Common myeloid progenitor, CD34-positive (primary cell): ENCODE measurements around the gene IL4R.
A peak's percentile ranks its signal among the peaks of the same experiment; 100 is the strongest.
"Not testable (repeated sequence)": the region's sequence is repeated elsewhere in the genome, so short reads cannot be mapped to it uniquely, and the experiment has no call there.

Source experiments
- CTCF ChIA-PET: fragments of 350-600 bp; sonication (Branson Sonifier 250); formaldehyde crosslinking; loops from one replicate; lab custom pipeline; 2021; ENCODE audit warnings: antibody characterized with exemption; lab: Charles Lee
- POLR2A ChIA-PET: fragments of 350-600 bp; sonication (Branson Sonifier 250); formaldehyde crosslinking; loops from one replicate; lab custom pipeline; 2021; ENCODE audit warnings: antibody characterized with exemption; lab: Charles Lee
- DNase-seq, 3 donors: peaks; one replicate each; pipeline versions ENCODE4 v3.0.0 to v3.0.0-alpha.2; 2013
- H3K27ac ChIP-seq, 2 experiments: 1 replicate in 1 of 2; 2 replicates in 1 of 2; pipeline ENCODE4 v1.7.0; 2013; ENCODE audit warnings: inconsistent platforms in 2 of 2, low read length in 2 of 2, mild to moderate bottlenecking in 2 of 2, low read depth in 1 of 2, moderate library complexity in 1 of 2; ENCODE audit not compliant: severe bottlenecking in 2 of 2, insufficient read depth in 1 of 2, poor library complexity in 1 of 2
- H3K27me3 ChIP-seq, 5 experiments: replicated peaks in 2 of 5; 1 replicate in 3 of 5; 2 replicates in 2 of 5; pipeline versions ENCODE4 v1.6.1 to v1.7.0; 2013; ENCODE audit warnings: low read length in 4 of 5, mild to moderate bottlenecking in 2 of 5, moderate library complexity in 2 of 5, inconsistent platforms in 1 of 5; ENCODE audit not compliant: insufficient read depth in 5 of 5, control insufficient read depth in 4 of 5
- H3K36me3 ChIP-seq, 4 experiments: 1 replicate in 2 of 4; 2 replicates in 2 of 4; pipeline versions ENCODE4 v1.6.1 to v1.7.0; 2013; ENCODE audit warnings: low read length in 3 of 4, control low read depth in 1 of 4, mild to moderate bottlenecking in 1 of 4; ENCODE audit not compliant: control insufficient read depth in 4 of 4, insufficient read depth in 4 of 4
- H3K4me1 ChIP-seq, 4 experiments: 1 replicate in 3 of 4; 2 replicates in 1 of 4; pipeline versions ENCODE4 v1.6.1 to v1.7.1; 2013; ENCODE audit warnings: low read length in 3 of 4, mild to moderate bottlenecking in 3 of 4, control low read depth in 1 of 4, inconsistent platforms in 1 of 4, moderate library complexity in 1 of 4; ENCODE audit not compliant: control insufficient read depth in 4 of 4, insufficient read depth in 4 of 4; ENCODE audit errors: control extremely low read depth in 1 of 4
- H3K4me3 ChIP-seq, 7 experiments: 1 replicate in 4 of 7; 2 replicates in 3 of 7; pipeline versions ENCODE4 v1.5.1 to v1.7.0; 2013; ENCODE audit warnings: mild to moderate bottlenecking in 7 of 7, low read length in 6 of 7, moderate library complexity in 6 of 7, inconsistent platforms in 2 of 7, low read depth in 2 of 7, control low read depth in 1 of 7; ENCODE audit not compliant: insufficient read depth in 4 of 7, control insufficient read depth in 1 of 7; ENCODE audit errors: extremely low read depth in 1 of 7
- H3K9me3 ChIP-seq, 5 experiments: 1 replicate in 4 of 5; 2 replicates in 1 of 5; pipeline versions ENCODE4 v1.6.1 to v1.7.1; 2013; ENCODE audit warnings: low read length in 4 of 5, mild to moderate bottlenecking in 2 of 5, inconsistent platforms in 1 of 5, low read depth in 1 of 5, moderate library complexity in 1 of 5; ENCODE audit not compliant: control insufficient read depth in 4 of 5, insufficient read depth in 2 of 5; ENCODE audit errors: control extremely low read depth in 1 of 5
- WGBS: methylation state at CpG from one replicate; pipeline ENCODE4 v1.1.5; 2013; ENCODE audit not compliant: insufficient coverage; 5-methylcytosine and 5-hydroxymethylcytosine counted together

IL4R gene

GRCh38 chr16:27327586-27327915 lies 13.8 kb downstream of the IL4R start:
- Histone ChIP-seq H3K27ac (peak overlapping the region in 1 of 2 experiments; percentile 58), H3K36me3 (peaks cover 0 to 14% (median 5%) of the 10 kb centered on the region in 4 experiments), H3K4me1 (peaks cover 4 to 35% (median 27%) of the 10 kb centered on the region in 4 experiments), H3K27me3 (no peaks in the 10 kb centered on the region), H3K9me3 (peaks cover 0 to 3% (median 0%) of the 10 kb centered on the region in 5 experiments), H3K4me3 (peak overlapping the region in 2 of 7 experiments; percentile 4 to 14)
- ChIA-PET POLR2A (no interaction called here), CTCF (interaction anchor here (1.0 to 2.0 kb wide), 3 partner anchors 22 to 93 kb away, joined by 3 to 6 read pairs (median 3); no protein-coding TSS in a partner anchor)
- DNase-seq = no peak
- 83% methylated on average over 1 of the region's 3 CpGs for WGBS

- peaks cover 0 to 23% (median 7%) of the 10 kb centered on the region in 4 experiments for H3K36me3 ChIP-seq
- ChIA-PET CTCF (interaction anchor here (1.5 kb wide), 1 partner anchor 20 kb away, joined by 3 read pairs; no protein-coding TSS in a partner anchor), POLR2A (no interaction called here)
- WGBS = 97% methylated on average over 4 of the region's 5 CpGs
- H3K4me1 ChIP-seq = peaks cover 4 to 34% (median 28%) of the 10 kb centered on the region in 4 experiments
- H3K4me3 ChIP-seq = no peak overlapping the region
- H3K27ac ChIP-seq = no peak overlapping the region
- H3K9me3 ChIP-seq = peaks cover 0 to 3% (median 0%) of the 10 kb centered on the region in 5 experiments
- DNase-seq = no peak
- H3K27me3 ChIP-seq = no peaks in the 10 kb centered on the region
These were observed 15.2 kb downstream of the IL4R start for GRCh38 chr16:27328937-27329336.

DNA sequence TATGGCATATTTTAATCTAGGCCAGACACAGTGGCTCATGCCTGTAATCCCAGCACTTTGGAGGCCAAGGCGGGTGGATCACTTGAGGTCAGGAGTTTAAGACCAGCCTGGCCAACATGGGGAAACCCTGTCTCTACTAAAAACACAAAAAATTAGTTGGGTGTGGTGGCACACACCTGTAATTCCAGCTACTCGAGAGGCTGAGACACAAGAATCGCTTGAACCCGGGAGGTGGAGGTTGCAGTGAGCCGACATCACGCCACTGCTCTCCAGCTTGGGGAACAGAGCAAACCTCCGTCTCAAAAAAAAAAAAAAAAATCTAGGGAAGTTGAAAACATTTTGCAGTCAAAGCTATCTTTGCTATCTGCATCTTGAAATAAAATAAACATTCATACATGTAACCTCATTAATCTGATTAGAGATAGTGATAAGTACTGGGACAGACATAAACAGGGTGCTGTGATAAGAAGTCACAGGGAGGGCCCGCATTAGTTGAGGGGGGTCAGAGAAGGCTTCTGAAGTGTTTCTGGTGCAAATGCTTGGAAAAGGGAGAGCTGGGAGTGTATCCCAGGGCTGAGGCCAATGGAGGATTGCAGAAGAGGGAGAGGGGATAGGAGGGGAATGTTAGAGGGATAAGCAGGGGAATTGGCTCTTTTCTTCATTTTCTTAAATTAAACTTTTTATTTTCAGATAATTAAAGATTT lies 15.8 kb downstream of the IL4R start:
- DNase-seq, POLR2A ChIA-PET, H3K9me3 ChIP-seq, H3K27ac ChIP-seq, H3K27me3 ChIP-seq, H3K4me3 ChIP-seq: not testable (repeated sequence)
- peaks cover 0 to 29% (median 11%) of the 10 kb centered on the region in 4 experiments for H3K36me3 ChIP-seq
- 93% methylated on average over 3 of the region's 8 CpGs for WGBS
- CTCF ChIA-PET = interaction anchor here (0.6 kb wide), 1 partner anchor 932 kb away, joined by 3 read pairs; no protein-coding TSS in a partner anchor
- peaks cover 4 to 30% (median 28%) of the 10 kb centered on the region in 4 experiments for H3K4me1 ChIP-seq

DNA sequence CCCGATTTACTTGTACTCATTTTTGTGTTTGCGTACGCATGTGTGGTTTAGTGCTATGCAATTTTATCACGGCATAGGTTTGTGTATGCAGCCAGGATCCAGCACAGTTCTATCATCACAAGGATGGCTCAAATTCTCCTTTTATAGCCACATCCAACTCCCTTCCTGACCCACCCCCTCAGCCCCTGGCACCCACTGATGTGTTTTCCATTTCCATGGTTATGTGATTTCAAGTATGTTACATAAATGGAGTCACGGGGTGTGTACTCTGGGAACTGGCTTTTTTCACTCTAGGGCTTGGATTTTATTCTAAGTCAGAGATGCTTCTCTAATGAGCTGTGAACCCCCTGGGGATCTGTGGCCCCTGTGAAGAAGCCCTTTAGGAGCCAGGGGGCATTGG lies 16.8 kb downstream of the IL4R start:
- peaks cover 4 to 29% (median 27%) of the 10 kb centered on the region in 4 experiments for H3K4me1 ChIP-seq
- peaks cover 0 to 35% (median 11%) of the 10 kb centered on the region in 4 experiments for H3K36me3 ChIP-seq
- ChIA-PET CTCF (interaction anchor here (0.6 to 1.2 kb wide), 2 partner anchors 80 to 931 kb away, joined by 3 to 4 read pairs; no protein-coding TSS in a partner anchor), POLR2A (interaction anchor here (0.8 kb wide), 1 partner anchor 94 kb away, joined by 3 read pairs; no protein-coding TSS in a partner anchor)
- 100% methylated on average over 2 of the region's 5 CpGs for WGBS
- no peak overlapping the region for H3K27ac ChIP-seq
- DNase-seq = no peak
- H3K4me3 ChIP-seq = no peak overlapping the region
- peaks cover 0 to 3% (median 0%) of the 10 kb centered on the region in 5 experiments for H3K9me3 ChIP-seq
- H3K27me3 ChIP-seq = no peaks in the 10 kb centered on the region

DNA sequence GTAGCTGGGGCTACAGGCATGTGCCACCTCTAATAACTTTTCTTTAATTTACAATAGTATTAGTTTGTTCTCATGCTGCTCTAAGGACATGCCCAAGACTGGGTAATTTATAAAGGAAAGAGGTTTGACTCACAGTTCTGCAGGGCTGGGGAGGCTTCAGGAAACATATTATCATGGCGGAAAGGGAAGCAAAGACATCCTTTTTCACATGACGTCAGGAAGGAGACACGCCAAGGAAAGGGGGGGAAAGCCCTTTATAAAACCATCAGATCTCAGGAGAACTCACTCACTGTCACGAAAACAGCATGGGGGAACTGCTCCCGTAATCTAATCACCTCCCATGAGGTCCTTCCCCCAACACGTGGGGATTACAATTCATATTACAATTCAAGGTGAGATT lies 18.3 kb downstream of the IL4R start:
- ChIA-PET POLR2A (no interaction called here), CTCF (no interaction called here)
- Histone ChIP-seq H3K27ac (no peak overlapping the region), H3K4me1 (peaks cover 4 to 17% (median 13%) of the 10 kb centered on the region in 4 experiments), H3K36me3 (peaks cover 0 to 35% (median 11%) of the 10 kb centered on the region in 4 experiments), H3K4me3 (no peak overlapping the region), H3K9me3 (peaks cover 0 to 3% (median 0%) of the 10 kb centered on the region in 5 experiments), H3K27me3 (no peaks in the 10 kb centered on the region)
- peak; percentile 61 to 90 (median 89) for DNase-seq
- 16% methylated on average over 3 of the region's 6 CpGs for WGBS

DNA sequence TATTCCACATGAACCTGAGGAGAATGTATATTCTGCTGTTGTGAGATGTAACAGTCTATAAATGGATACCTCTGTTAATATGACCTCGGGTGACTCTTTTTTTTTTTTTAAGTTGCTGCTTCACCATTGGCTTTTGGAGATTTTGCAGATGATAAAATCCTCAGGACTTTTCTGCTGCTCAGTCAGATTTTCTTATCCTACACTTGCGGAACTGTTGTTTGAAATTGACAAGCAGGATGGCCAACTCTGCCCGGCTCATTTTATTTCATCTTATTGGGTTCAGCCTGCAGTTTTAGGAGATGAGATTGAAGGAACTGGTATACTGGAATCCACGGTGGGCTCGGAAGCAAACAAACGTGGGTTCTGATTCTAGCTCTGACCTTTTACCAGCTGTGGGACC lies 19.3 kb downstream of the IL4R start:
- ChIA-PET CTCF (interaction anchor here (0.7 kb wide), 1 partner anchor 161 kb away, joined by 4 read pairs; no protein-coding TSS in a partner anchor), POLR2A (no interaction called here)
- WGBS = 100% methylated on average over 5 of the region's 6 CpGs
- Histone ChIP-seq H3K4me1 (peaks cover 0 to 8% (median 4%) of the 10 kb centered on the region in 4 experiments), H3K27ac (no peak overlapping the region), H3K9me3 (peaks cover 0 to 3% (median 0%) of the 10 kb centered on the region in 5 experiments), H3K4me3 (no peak overlapping the region), H3K27me3 (no peaks in the 10 kb centered on the region), H3K36me3 (peaks cover 0 to 35% (median 11%) of the 10 kb centered on the region in 4 experiments)
- DNase-seq = no peak

DNA sequence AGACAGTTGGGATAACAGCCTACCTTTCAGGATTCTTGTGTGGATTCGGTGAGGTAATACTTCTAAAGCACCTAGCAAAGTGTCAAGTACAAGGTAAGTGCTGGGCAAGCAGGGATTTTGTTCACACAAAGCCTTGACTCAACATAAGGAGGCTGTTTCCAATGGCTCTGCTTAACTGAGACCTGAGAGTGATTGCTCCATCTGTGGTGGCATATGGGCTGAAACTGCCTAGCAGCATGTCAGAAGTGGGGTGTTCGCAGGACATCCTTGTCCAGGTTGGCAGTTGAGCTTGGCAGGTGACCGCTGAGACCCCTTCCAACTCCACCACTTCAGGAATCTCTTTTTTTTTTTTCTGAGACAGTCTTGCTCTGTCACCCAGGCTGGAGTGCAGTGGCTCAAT lies 19.8 kb downstream of the IL4R start:
- ChIA-PET POLR2A (no interaction called here), CTCF (interaction anchor here (0.7 kb wide), 1 partner anchor 161 kb away, joined by 4 read pairs; no protein-coding TSS in a partner anchor)
- Histone ChIP-seq H3K27me3 (no peaks in the 10 kb centered on the region), H3K36me3 (peaks cover 0 to 37% (median 11%) of the 10 kb centered on the region in 4 experiments), H3K27ac (no peak overlapping the region), H3K4me1 (peaks cover 0 to 6% (median 4%) of the 10 kb centered on the region in 4 experiments), H3K4me3 (no peak overlapping the region), H3K9me3 (peaks cover 0 to 3% (median 0%) of the 10 kb centered on the region in 5 experiments)
- no peak for DNase-seq
- WGBS = 94% methylated on average over 3 of the region's 3 CpGs
